H9 (cell line): ENCODE results near the gene SLIT1. TPM values are rescaled to one million over a fixed set of nuclear protein-coding genes. Genes with fewer than 3 reads are reported as not detected.

Source experiments
- DNase-seq: peaks from one replicate; pipeline ENCODE4 v3.0.0-alpha.2; 2017
- H2AFZ ChIP-seq: one replicate; pipeline ENCODE4 v1.6.1; 2013; ENCODE audit warnings: mild to moderate bottlenecking, low read length, control low read depth, moderate library complexity
- H2AK5ac ChIP-seq: 2 replicates; pipeline ENCODE4 v1.6.1; 2013; ENCODE audit warnings: low read length, control low read depth, mixed read lengths; ENCODE audit not compliant: insufficient read length
- H2BK120ac ChIP-seq: one replicate; pipeline ENCODE4 v1.6.1; 2013; ENCODE audit warnings: low read depth, mild to moderate bottlenecking, low read length, control low read depth, inconsistent platforms; ENCODE audit not compliant: poor library complexity, severe bottlenecking
- H2BK12ac ChIP-seq: 2 replicates; pipeline ENCODE4 v1.6.1; 2013; ENCODE audit warnings: low read length, control low read depth, mixed read lengths, low read depth; ENCODE audit not compliant: insufficient read length
- H2BK15ac ChIP-seq: 2 replicates; pipeline ENCODE4 v1.6.1; 2013; ENCODE audit warnings: low read depth, low read length, control low read depth
- H2BK20ac ChIP-seq: one replicate; pipeline ENCODE4 v1.6.1; 2013; ENCODE audit warnings: low read depth, mild to moderate bottlenecking, low read length, control low read depth, inconsistent platforms; ENCODE audit not compliant: poor library complexity, severe bottlenecking
- H2BK5ac ChIP-seq: 2 replicates; pipeline ENCODE4 v1.6.1; 2013; ENCODE audit warnings: low read length, control low read depth, mixed read lengths; ENCODE audit not compliant: insufficient read length
- H3K14ac ChIP-seq: 2 replicates; pipeline ENCODE4 v1.6.1; 2013; ENCODE audit warnings: low read length, control low read depth; ENCODE audit not compliant: insufficient read depth
- H3K18ac ChIP-seq: 2 replicates; pipeline ENCODE4 v1.6.1; 2013; ENCODE audit warnings: low read depth, mild to moderate bottlenecking, mixed read lengths, low read length, control low read depth; ENCODE audit not compliant: insufficient read length
- H3K23ac ChIP-seq: 2 replicates; pipeline ENCODE4 v1.6.1; 2013; ENCODE audit warnings: low read length, control low read depth, mixed read lengths, low read depth; ENCODE audit not compliant: insufficient read length
- H3K23me2 ChIP-seq: 2 replicates; pipeline ENCODE4 v1.6.1; 2013; ENCODE audit warnings: low read depth, mild to moderate bottlenecking, mixed read lengths, low read length, control low read depth; ENCODE audit not compliant: insufficient read length, poor library complexity, severe bottlenecking
- H3K27ac ChIP-seq: 2 replicates; pipeline ENCODE4 v1.5.1; 2013; ENCODE audit warnings: low read length, control low read depth, mixed read lengths, low read depth; ENCODE audit not compliant: insufficient read length
- H3K27me3 ChIP-seq: 2 replicates; pipeline ENCODE4 v1.6.1; 2013; ENCODE audit warnings: low read length, control low read depth, inconsistent platforms; ENCODE audit not compliant: insufficient read depth
- H3K4ac ChIP-seq: 2 replicates; pipeline ENCODE4 v1.6.1; 2013; ENCODE audit warnings: low read depth, mild to moderate bottlenecking, control low read depth, inconsistent platforms, low read length, moderate library complexity
- H3K4me1 ChIP-seq: 2 replicates; pipeline ENCODE4 v1.6.1; 2013; ENCODE audit warnings: low read length, control low read depth, inconsistent platforms; ENCODE audit not compliant: insufficient read depth
- H3K4me2 ChIP-seq: 2 replicates; pipeline ENCODE4 v1.6.1; 2013; ENCODE audit warnings: low read length, control low read depth, mixed read lengths; ENCODE audit not compliant: insufficient read length, insufficient read depth
- H3K56ac ChIP-seq: 2 replicates; pipeline ENCODE4 v1.6.1; 2013; ENCODE audit warnings: low read depth, mild to moderate bottlenecking, mixed read lengths, low read length, control low read depth; ENCODE audit not compliant: insufficient read length
- H3K79me1 ChIP-seq: 2 replicates; pipeline ENCODE4 v1.6.1; 2013; ENCODE audit warnings: low read depth, mild to moderate bottlenecking, moderate library complexity, low read length, control low read depth, inconsistent platforms; ENCODE audit not compliant: insufficient read depth, poor library complexity, severe bottlenecking
- H3K79me2 ChIP-seq: 2 replicates; pipeline ENCODE4 v1.6.1; 2013; ENCODE audit warnings: low read length, control low read depth, inconsistent platforms; ENCODE audit not compliant: insufficient read depth
- H3K9ac ChIP-seq: 2 replicates; pipeline ENCODE4 v1.6.1; 2013; ENCODE audit warnings: low read length, control low read depth, mixed read lengths; ENCODE audit not compliant: insufficient read length; ENCODE audit errors: extremely low read depth
- H3K9me3 ChIP-seq: one replicate; pipeline ENCODE4 v1.6.1; 2013; ENCODE audit warnings: low read depth, low read length, inconsistent platforms; ENCODE audit not compliant: control insufficient read depth
- H3T11ph ChIP-seq: one replicate; pipeline ENCODE4 v1.6.1; 2013; ENCODE audit warnings: mild to moderate bottlenecking, low read length, control low read depth, inconsistent platforms
- H4K20me1 ChIP-seq: one replicate; pipeline ENCODE4 v1.6.1; 2013; ENCODE audit not compliant: control insufficient read depth, insufficient read length, insufficient read depth
- H4K5ac ChIP-seq: 2 replicates; pipeline ENCODE4 v1.6.1; 2013; ENCODE audit warnings: low read depth, mild to moderate bottlenecking, mixed read lengths, low read length, control low read depth; ENCODE audit not compliant: insufficient read length
- H4K8ac ChIP-seq: replicated peaks from 2 replicates; pipeline ENCODE4 v1.6.1; 2013; ENCODE audit warnings: low read length, control low read depth, mixed read lengths, low read depth; ENCODE audit not compliant: insufficient read length
- H4K91ac ChIP-seq: 2 replicates; pipeline ENCODE4 v1.6.1; 2013; ENCODE audit warnings: low read depth, mild to moderate bottlenecking, moderate library complexity, mixed read lengths, low read length, control low read depth; ENCODE audit not compliant: insufficient read length
- H3K27ac Mint-ChIP-seq, 3 experiments: 2 replicates in 2 of 3; 3 replicates in 1 of 3; pipeline ENCODE4 v1.8.0; 2020 to 2021; ENCODE audit warnings: mixed read lengths in 3 of 3, mild to moderate bottlenecking in 1 of 3, moderate library complexity in 1 of 3
- H3K27me3 Mint-ChIP-seq: 2 replicates; pipeline ENCODE4 v1.8.0; 2021; ENCODE audit warnings: low read depth, mild to moderate bottlenecking, moderate library complexity, mixed read lengths
- H3K36me3 Mint-ChIP-seq, 3 experiments: 2 replicates in 2 of 3; 3 replicates in 1 of 3; pipeline ENCODE4 v1.8.0; 2020 to 2021; ENCODE audit warnings: low read depth in 3 of 3, mixed read lengths in 3 of 3; ENCODE audit not compliant: insufficient read depth in 1 of 3
- H3K4me1 Mint-ChIP-seq, 2 experiments: 2 replicates each; pipeline ENCODE4 v1.8.0; 2020; ENCODE audit warnings: mixed read lengths in 2 of 2
- H3K4me3 Mint-ChIP-seq, 2 experiments: 2 replicates in 1 of 2; 3 replicates in 1 of 2; pipeline ENCODE4 v1.8.0; 2020 to 2021; ENCODE audit warnings: mild to moderate bottlenecking in 2 of 2, mixed read lengths in 2 of 2, moderate library complexity in 1 of 2
- H3K9me3 Mint-ChIP-seq, 2 experiments: 2 replicates in 1 of 2; 3 replicates in 1 of 2; pipeline ENCODE4 v1.8.0; 2020; ENCODE audit warnings: mild to moderate bottlenecking in 2 of 2, mixed read lengths in 2 of 2, moderate library complexity in 1 of 2
- WGBS: extraction: QIAGEN DNeasy Blood & Tissue Kit; methylation state at CpG from one replicate; pipeline ENCODE4 v1.1.7; 2013; ENCODE audit warnings: missing lambda C conversion rate, low lambda C conversion rate, mixed read lengths; ENCODE audit not compliant: insufficient read length; ENCODE audit errors: extremely low coverage; 5-methylcytosine and 5-hydroxymethylcytosine counted together
- total RNA-seq: library from RNA; stranded (reverse); gene quantifications from 2 replicates; pipeline ENCODE4 v1.2.1, GENCODE V29; 2021
- TF ChIP-seq, protein P1 (sequence below): fragments of 200-600 bp; sonication (generic); conservative IDR thresholded peaks from 3 replicates; pipeline ENCODE4 v1.8.0; 2021; ENCODE audit warnings: antibody characterized with exemption, mild to moderate bottlenecking

Gene SLIT1
- total RNA-seq, 1 experiment from 2014 or later = 0.57 TPM

DNA sequence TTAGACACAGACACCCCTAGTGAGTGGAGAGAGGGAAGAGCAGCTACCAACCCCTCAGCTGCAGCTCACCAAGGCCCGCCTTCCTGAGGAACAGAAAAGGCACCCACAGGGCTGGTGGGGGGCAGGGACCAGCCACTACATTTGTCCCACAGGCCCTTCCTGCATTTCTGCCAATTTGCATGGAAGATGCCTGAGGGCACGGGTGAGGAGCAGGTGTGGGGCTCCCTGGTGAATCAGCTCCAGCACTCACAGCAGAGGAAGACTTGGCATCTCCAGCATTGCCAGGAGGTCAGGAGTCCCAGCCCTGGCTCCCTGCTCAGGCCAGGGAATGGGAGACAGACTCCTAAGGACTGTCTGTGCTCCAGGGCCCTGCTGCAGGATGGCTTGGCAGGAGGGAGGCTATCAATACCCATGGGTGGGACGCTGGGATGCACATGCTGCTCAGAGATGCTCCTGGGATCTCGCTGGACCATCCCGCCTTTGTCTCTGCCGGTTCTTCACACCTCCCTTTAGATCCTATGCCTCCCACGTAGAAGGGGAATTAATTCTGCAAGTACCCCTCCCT is 109.7 kb downstream of the SLIT1 start:
- no peak overlapping the region for H4K91ac ChIP-seq
- H3K23ac ChIP-seq = no peak overlapping the region
- H3K79me1 ChIP-seq = no peaks in the 10 kb centered on the region
- no peaks in the 10 kb centered on the region for H4K20me1 ChIP-seq
- H2AFZ ChIP-seq = no peak overlapping the region
- no peaks in the 10 kb centered on the region for H3K23me2 ChIP-seq
- H3K4me2 ChIP-seq = no peak overlapping the region
- H2BK120ac ChIP-seq = no peak overlapping the region
- no peak overlapping the region for H2AK5ac ChIP-seq
- H2BK5ac ChIP-seq = no peak overlapping the region
- H3K27ac ChIP-seq = no peak overlapping the region
- Mint-ChIP-seq H3K27ac (no peak overlapping the region), H3K27me3 (peaks cover 17% of the 10 kb centered on the region), H3K4me3 (no peak overlapping the region; a peak in 1 of 5 replicates), H3K36me3 (no peaks in the 10 kb centered on the region), H3K4me1 (peaks cover 41 to 53% of the 10 kb centered on the region in 2 experiments), H3K9me3 (no peaks in the 10 kb centered on the region)
- H3K56ac ChIP-seq = no peak overlapping the region
- H2BK15ac ChIP-seq = no peak overlapping the region
- no peak overlapping the region for H3K9ac ChIP-seq
- H3K18ac ChIP-seq = no peak overlapping the region
- H4K8ac ChIP-seq = no peak overlapping the region
- H3K27me3 ChIP-seq = no peaks in the 10 kb centered on the region
- no CpG with 5 or more reads among the region's 7 CpGs for WGBS
- no peaks in the 10 kb centered on the region for H3K79me2 ChIP-seq
- H3K4me1 ChIP-seq = peaks cover 2% of the 10 kb centered on the region
- DNase-seq = no peak
- no peaks in the 10 kb centered on the region for H3K9me3 ChIP-seq
- no peak overlapping the region for H2BK12ac ChIP-seq
- H3K14ac ChIP-seq = no peak overlapping the region
- H2BK20ac ChIP-seq = no peak overlapping the region
- H3K4ac ChIP-seq = no peak overlapping the region
- no peak overlapping the region for H4K5ac ChIP-seq
- no peak overlapping the region for H3T11ph ChIP-seq
- TF ChIP-seq, protein P1, sequence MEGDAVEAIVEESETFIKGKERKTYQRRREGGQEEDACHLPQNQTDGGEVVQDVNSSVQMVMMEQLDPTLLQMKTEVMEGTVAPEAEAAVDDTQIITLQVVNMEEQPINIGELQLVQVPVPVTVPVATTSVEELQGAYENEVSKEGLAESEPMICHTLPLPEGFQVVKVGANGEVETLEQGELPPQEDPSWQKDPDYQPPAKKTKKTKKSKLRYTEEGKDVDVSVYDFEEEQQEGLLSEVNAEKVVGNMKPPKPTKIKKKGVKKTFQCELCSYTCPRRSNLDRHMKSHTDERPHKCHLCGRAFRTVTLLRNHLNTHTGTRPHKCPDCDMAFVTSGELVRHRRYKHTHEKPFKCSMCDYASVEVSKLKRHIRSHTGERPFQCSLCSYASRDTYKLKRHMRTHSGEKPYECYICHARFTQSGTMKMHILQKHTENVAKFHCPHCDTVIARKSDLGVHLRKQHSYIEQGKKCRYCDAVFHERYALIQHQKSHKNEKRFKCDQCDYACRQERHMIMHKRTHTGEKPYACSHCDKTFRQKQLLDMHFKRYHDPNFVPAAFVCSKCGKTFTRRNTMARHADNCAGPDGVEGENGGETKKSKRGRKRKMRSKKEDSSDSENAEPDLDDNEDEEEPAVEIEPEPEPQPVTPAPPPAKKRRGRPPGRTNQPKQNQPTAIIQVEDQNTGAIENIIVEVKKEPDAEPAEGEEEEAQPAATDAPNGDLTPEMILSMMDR = no peak
